Stimulated activated CD8-positive, alpha-beta memory T cell treated with anti-CD3 and anti-CD28 coated beads, Interleukin-15, amount 100 ng/mL, for 48 hours (primary cell): Measurements from ENCODE around the gene RNF113B.

ENCODE experiments used
- DNase-seq, 2 donors: peaks; one replicate each; pipeline ENCODE4 v3.0.0-alpha.2; 2020; ENCODE audit warnings: low read depth in 2 of 2

The RNF113B gene

GRCh38 chr13:98141091-98141490 lies 36.0 kb downstream of the RNF113B start:
- DNase-seq = no peak

DNA sequence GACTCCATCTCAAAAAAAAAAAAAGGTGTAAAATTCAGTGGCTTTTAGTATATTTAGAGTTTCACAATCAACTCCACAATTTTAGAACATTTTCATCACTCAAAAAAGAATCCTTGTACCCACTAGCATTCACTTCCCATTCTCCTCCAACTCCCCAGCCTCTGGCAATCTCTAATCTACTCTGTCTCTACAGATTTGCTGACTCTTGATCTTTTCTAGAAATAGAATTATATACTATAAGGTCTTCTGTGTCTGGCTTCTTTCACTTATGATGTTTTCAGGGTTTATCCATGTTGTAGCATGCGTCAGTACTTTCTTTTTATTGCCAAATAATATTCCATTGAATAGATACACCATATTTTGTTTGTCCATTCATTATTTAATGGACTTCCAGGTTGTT lies 42.2 kb downstream of the RNF113B start:
- no peak for DNase-seq

GRCh38 chr13:98133946-98134345 lies 43.1 kb downstream of the RNF113B start:
- DNase-seq = no peak

GRCh38 chr13:98129059-98129746 lies 47.9 kb downstream of the RNF113B start:
- DNase-seq = no peak
